A549 (cell line): ENCODE results near the gene PREX1. TPM values are rescaled to one million over a fixed set of nuclear protein-coding genes. Genes with fewer than 3 reads are reported as not detected.

ENCODE experiments used
- ATAC-seq, 2 experiments: fragments of 200-7000 bp in 1 of 2; fragments of >200 bp in 1 of 2; cut with Nextera tagmentation in 1 of 2; cut with Tn5 transposase in 1 of 2; 3 replicates each; pipeline versions ENCODE4 v1.8.0 to v1.9.1; 2018 to 2020; ENCODE audit warnings: mild to moderate bottlenecking in 1 of 2, moderate library complexity in 1 of 2
- CTCF ChIA-PET: fragments of 300-600 bp; sonication (Branson Sonifier 250); formaldehyde crosslinking; extraction: SDS; loops from one replicate; lab custom pipeline; 2021; ENCODE audit warnings: antibody characterized with exemption, inconsistent platforms; lab: Yijun Ruan, JAX
- POLR2A ChIA-PET: fragments of 350-600 bp; formaldehyde crosslinking; extraction: SDS; loops from one replicate; lab custom pipeline; 2021; ENCODE audit warnings: antibody characterized with exemption, inconsistent platforms; lab: Yijun Ruan, JAX
- DNase-seq, 2 experiments: peaks; one replicate each; pipeline versions ENCODE4 v3.0.0 to v3.0.0-alpha.2; 2011 to 2016; ENCODE audit warnings: low read depth in 1 of 2, low spot score in 1 of 2
- FAIRE-seq: peaks from 2 replicates; lab custom pipeline; 2011; peaks lifted over from hg19 to GRCh38; lab: Jason Lieb, UNC
- H3K27ac ChIP-seq, 2 experiments: fragments of >200 bp; sonication (Bioruptor Twin); formaldehyde crosslinking; 3 replicates each; pipeline ENCODE4 v1.5.1; 2016 to 2017
- H3K4me1 ChIP-seq: fragments of >200 bp; sonication (Bioruptor Twin); formaldehyde crosslinking; 3 replicates; pipeline ENCODE4 v1.6.1; 2016
- H3K4me2 ChIP-seq: fragments of >200 bp; sonication (Bioruptor Twin); formaldehyde crosslinking; 3 replicates; pipeline ENCODE4 v1.6.1; 2016
- H3K4me3 ChIP-seq: fragments of >200 bp; sonication (Bioruptor Twin); formaldehyde crosslinking; 3 replicates; pipeline ENCODE4 v1.5.1; 2016
- H3K9me3 ChIP-seq: fragments of >200 bp; sonication (Bioruptor Twin); formaldehyde crosslinking; 3 replicates; pipeline ENCODE4 v1.6.1; 2016
- CTCF ChIP-seq: fragments of >200 bp; sonication (Bioruptor Twin); formaldehyde crosslinking; IDR thresholded peaks from 3 replicates; pipeline ENCODE4 v1.5.1; 2016
- EP300 ChIP-seq, 2 experiments: fragments of >200 bp; sonication (Bioruptor Twin); formaldehyde crosslinking; IDR thresholded peaks; 2 replicates in 1 of 2; 3 replicates in 1 of 2; pipeline ENCODE4 v1.6.1; 2016 to 2017
- ESRRA ChIP-seq: fragments of 150-350 bp; IDR thresholded peaks from 2 replicates; pipeline ENCODE4 v1.6.1; 2014; ENCODE audit warnings: mild to moderate bottlenecking, low read length, borderline replicate concordance
- GATA3 ChIP-seq: IDR thresholded peaks from 2 replicates; pipeline ENCODE4 v1.6.1; 2012; ENCODE audit warnings: borderline replicate concordance
- HDAC2 ChIP-seq: fragments of 200-600 bp; sonication (generic); IDR thresholded peaks from 2 replicates; pipeline ENCODE4 v1.6.1; 2016
- HEYL ChIP-seq: fragments of 250-450 bp; sonication (Bioruptor Pico); IDR thresholded peaks from 2 replicates; pipeline ENCODE4 v1.8.0; 2021; ENCODE audit warnings: mild to moderate bottlenecking, moderate library complexity
- JUN ChIP-seq, 2 experiments: fragments of >200 bp; sonication (Bioruptor Twin); formaldehyde crosslinking; IDR thresholded peaks; 2 replicates in 1 of 2; 3 replicates in 1 of 2; pipeline ENCODE4 v1.6.1; 2016 to 2017
- MAFK ChIP-seq: fragments of 450-650 bp; IDR thresholded peaks from 2 replicates; pipeline ENCODE4 v1.6.1; 2014; ENCODE audit not compliant: partially characterized antibody
- MAZ ChIP-seq: fragments of 150-350 bp; IDR thresholded peaks from 2 replicates; pipeline ENCODE4 v1.6.1; 2014; ENCODE audit warnings: antibody characterized with exemption, low read depth, low read length, borderline replicate concordance
- MYC ChIP-seq: IDR thresholded peaks from 2 replicates; pipeline ENCODE4 v1.6.1; 2012; ENCODE audit warnings: mild to moderate bottlenecking, inconsistent platforms, low read length, improper control_type of control experiment, borderline replicate concordance
- NPAS2 ChIP-seq: fragments of 250-450 bp; sonication (Bioruptor Pico); IDR thresholded peaks from 2 replicates; pipeline ENCODE4 v1.8.0; 2022; ENCODE audit warnings: mild to moderate bottlenecking, moderate library complexity, borderline replicate concordance
- PHF8 ChIP-seq: fragments of 200-600 bp; sonication (generic); IDR thresholded peaks from 2 replicates; pipeline ENCODE4 v1.6.1; 2016; ENCODE audit warnings: low read depth, mild to moderate bottlenecking, antibody characterized with exemption, moderate library complexity, borderline replicate concordance
- POLR2AphosphoS2 ChIP-seq: conservative IDR thresholded peaks from 2 replicates; pipeline ENCODE4 v1.6.1; 2012; ENCODE audit warnings: low read length, improper control_type of control experiment, inconsistent platforms
- RAD21 ChIP-seq, 2 experiments: fragments of >200 bp in 1 of 2; sonication (Bioruptor Twin) in 1 of 2; formaldehyde crosslinking in 1 of 2; IDR thresholded peaks in 1 of 2; conservative IDR thresholded peaks in 1 of 2; 2 replicates in 1 of 2; 3 replicates in 1 of 2; pipeline ENCODE4 v1.6.1; 2012 to 2018; ENCODE audit warnings: inconsistent platforms in 1 of 2
- RARB ChIP-seq: fragments of 250-450 bp; sonication (Bioruptor Pico); IDR thresholded peaks from 2 replicates; pipeline ENCODE4 v1.8.0; 2021; ENCODE audit warnings: mild to moderate bottlenecking, moderate library complexity
- RCOR1 ChIP-seq: fragments of 150-350 bp; IDR thresholded peaks from 2 replicates; pipeline ENCODE4 v1.6.1; 2014; ENCODE audit warnings: antibody characterized with exemption, low read length, low read depth
- RFX5 ChIP-seq: fragments of 450-650 bp; IDR thresholded peaks from 2 replicates; pipeline ENCODE4 v1.7.1; 2014; ENCODE audit warnings: antibody characterized with exemption, mild to moderate bottlenecking, moderate library complexity
- ZFP36 ChIP-seq: fragments of 450-650 bp; IDR thresholded peaks from 2 replicates; pipeline ENCODE4 v1.6.1; 2014; ENCODE audit warnings: borderline replicate concordance; ENCODE audit not compliant: partially characterized antibody
- ZSCAN20 ChIP-seq: fragments of 250-450 bp; sonication (Bioruptor Pico); IDR thresholded peaks from 2 replicates; pipeline ENCODE4 v1.8.0; 2022; ENCODE audit warnings: mild to moderate bottlenecking, moderate library complexity
- WGBS: methylation state at CpG from one replicate; pipeline ENCODE4 v1.1.6; 2017; ENCODE audit errors: missing lambda C conversion rate; 5-methylcytosine and 5-hydroxymethylcytosine counted together
- polyA plus RNA-seq, 4 experiments: library from polyadenylated mRNA; depleted of rRNA in 3 of 4; stranded (reverse); fragments of >200 nt; fragmentation: RNase III in 1 of 4; extraction: RNeasy Plus Mini Kit Qiagen cat#74134 plus additional on column Dnase treatment in 1 of 4; gene quantifications; 2 replicates in 3 of 4; 3 replicates in 1 of 4; pipeline ENCODE4 v1.2.3, GENCODE V29; 2011 to 2017
- TF ChIP-seq, protein P1 (sequence below): fragments of 150-350 bp; IDR thresholded peaks from 2 replicates; pipeline ENCODE4 v1.6.1; 2014; ENCODE audit warnings: low read depth, mild to moderate bottlenecking, low read length
- TF ChIP-seq, protein P2 (sequence below): fragments of 250-450 bp; sonication (Bioruptor Pico); IDR thresholded peaks from 2 replicates; pipeline ENCODE4 v1.5.0; 2020; ENCODE audit warnings: low read depth, mild to moderate bottlenecking, moderate library complexity
- TF ChIP-seq, protein P3 (sequence below): fragments of 250-450 bp; sonication (Bioruptor Pico); IDR thresholded peaks from 2 replicates; pipeline ENCODE4 v1.5.0; 2021; ENCODE audit warnings: mild to moderate bottlenecking, moderate library complexity, borderline replicate concordance
- TF ChIP-seq, protein P4 (sequence below): IDR thresholded peaks from 2 replicates; pipeline ENCODE4 v1.6.1; 2012

Gene PREX1
- polyA plus RNA-seq, 2 of the 4 experiments (the other 2 are of a cell fraction), result 3.6 to 4.2 TPM

DNA sequence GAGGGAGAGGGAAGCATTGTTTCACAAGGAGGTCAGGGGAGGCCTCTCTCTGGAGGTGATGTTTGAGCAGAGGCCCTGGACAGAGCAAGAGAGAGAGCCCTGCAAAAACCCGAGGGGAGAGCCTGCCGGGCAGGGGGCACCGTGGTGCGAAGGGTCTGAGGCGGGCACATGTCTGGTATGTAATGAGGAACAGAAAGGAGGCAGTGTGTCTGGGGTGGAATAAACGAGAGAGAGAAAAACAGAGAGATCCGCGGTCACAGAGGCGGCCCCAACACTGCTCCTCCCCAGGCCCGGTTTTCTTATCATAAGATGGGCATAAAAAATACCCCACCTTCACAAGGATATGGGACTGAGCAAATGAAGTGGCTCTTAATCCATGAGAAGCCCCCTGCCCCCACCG, 119.2 kb downstream of the PREX1 start (continued):
- TF ChIP-seq, protein P1, sequence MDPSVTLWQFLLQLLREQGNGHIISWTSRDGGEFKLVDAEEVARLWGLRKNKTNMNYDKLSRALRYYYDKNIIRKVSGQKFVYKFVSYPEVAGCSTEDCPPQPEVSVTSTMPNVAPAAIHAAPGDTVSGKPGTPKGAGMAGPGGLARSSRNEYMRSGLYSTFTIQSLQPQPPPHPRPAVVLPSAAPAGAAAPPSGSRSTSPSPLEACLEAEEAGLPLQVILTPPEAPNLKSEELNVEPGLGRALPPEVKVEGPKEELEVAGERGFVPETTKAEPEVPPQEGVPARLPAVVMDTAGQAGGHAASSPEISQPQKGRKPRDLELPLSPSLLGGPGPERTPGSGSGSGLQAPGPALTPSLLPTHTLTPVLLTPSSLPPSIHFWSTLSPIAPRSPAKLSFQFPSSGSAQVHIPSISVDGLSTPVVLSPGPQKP, result no peak
- TF ChIP-seq GATA3 (no peak), HDAC2 (no peak), MAZ (no peak), RAD21 (conservative IDR thresholded peaks at IDR 0.05 in 1 of 2, IDR thresholded peaks at IDR 0.05 in 1 of 2) (no peak), MAFK (no peak)

DNA sequence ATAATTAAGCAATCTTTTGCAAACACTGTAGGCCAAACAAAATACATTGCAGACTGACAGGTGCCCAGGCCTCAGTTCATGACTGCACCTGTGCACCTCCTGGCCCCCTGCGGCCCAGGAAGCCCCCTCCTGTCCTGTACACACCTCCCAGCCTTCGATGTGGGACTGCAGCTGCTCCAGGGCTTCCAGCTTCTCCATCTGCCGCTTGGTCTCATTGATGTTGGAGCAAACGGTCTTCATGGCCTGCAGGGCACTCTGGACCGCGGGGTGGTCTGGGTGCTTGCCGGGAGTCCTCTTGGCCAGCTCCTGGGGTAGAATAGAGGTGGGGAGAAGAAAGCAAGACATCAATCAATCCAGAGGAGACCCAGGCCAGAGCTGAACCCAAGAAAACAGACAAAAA, 119.7 kb downstream of the PREX1 start:
- WGBS, result 71% methylated on average over 7 of the region's 7 CpGs
- no peak overlapping the region for H3K27ac ChIP-seq
- ChIA-PET POLR2A (no interaction called here), CTCF (interaction anchor here (0.5 kb wide), 1 partner anchor 32 kb away, joined by 3 read pairs; no protein-coding TSS in a partner anchor)
- FAIRE-seq (no peak), DNase-seq (no peak), ATAC-seq (no peak)
- TF ChIP-seq JUN (IDR thresholded peaks at IDR 0.05), result no peak
- no peak for TF ChIP-seq CTCF
- no peak for TF ChIP-seq HDAC2
- TF ChIP-seq, protein P2, sequence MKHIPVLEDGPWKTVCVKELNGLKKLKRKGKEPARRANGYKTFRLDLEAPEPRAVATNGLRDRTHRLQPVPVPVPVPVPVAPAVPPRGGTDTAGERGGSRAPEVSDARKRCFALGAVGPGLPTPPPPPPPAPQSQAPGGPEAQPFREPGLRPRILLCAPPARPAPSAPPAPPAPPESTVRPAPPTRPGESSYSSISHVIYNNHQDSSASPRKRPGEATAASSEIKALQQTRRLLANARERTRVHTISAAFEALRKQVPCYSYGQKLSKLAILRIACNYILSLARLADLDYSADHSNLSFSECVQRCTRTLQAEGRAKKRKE (CRISPR knock-in tag), result no peak
- TF ChIP-seq, protein P3, sequence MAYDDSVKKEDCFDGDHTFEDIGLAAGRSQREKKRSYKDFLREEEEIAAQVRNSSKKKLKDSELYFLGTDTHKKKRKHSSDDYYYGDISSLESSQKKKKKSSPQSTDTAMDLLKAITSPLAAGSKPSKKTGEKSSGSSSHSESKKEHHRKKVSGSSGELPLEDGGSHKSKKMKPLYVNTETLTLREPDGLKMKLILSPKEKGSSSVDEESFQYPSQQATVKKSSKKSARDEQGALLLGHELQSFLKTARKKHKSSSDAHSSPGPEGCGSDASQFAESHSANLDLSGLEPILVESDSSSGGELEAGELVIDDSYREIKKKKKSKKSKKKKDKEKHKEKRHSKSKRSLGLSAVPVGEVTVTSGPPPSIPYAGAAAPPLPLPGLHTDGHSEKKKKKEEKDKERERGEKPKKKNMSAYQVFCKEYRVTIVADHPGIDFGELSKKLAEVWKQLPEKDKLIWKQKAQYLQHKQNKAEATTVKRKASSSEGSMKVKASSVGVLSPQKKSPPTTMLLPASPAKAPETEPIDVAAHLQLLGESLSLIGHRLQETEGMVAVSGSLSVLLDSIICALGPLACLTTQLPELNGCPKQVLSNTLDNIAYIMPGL, result no peak
- no peak for TF ChIP-seq RFX5
- no peak overlapping the region for H3K4me2 ChIP-seq
- H3K4me3 ChIP-seq, result no peak overlapping the region
- no peaks in the 10 kb centered on the region for H3K9me3 ChIP-seq
- H3K4me1 ChIP-seq, result no peaks in the 10 kb centered on the region

- Histone ChIP-seq H3K27ac (no peak overlapping the region), H3K9me3 (no peaks in the 10 kb centered on the region), H3K4me2 (no peak overlapping the region), H3K4me3 (no peak overlapping the region), H3K4me1 (no peaks in the 10 kb centered on the region)
- DNase-seq (no peak), FAIRE-seq (no peak), ATAC-seq (no peak)
- POLR2A ChIA-PET, result no interaction called here
- 85% methylated on average over 12 of the region's 12 CpGs for WGBS
- TF ChIP-seq NPAS2 (CRISPR knock-in tag), result no peak
- no peak for TF ChIP-seq ESRRA
- no peak for TF ChIP-seq PHF8
- TF ChIP-seq ZSCAN20 (CRISPR knock-in tag), result no peak
- TF ChIP-seq MYC, result no peak
- TF ChIP-seq RARB, result no peak
- TF ChIP-seq ZFP36, result no peak
- no peak for TF ChIP-seq JUN (IDR thresholded peaks at IDR 0.05)
- TF ChIP-seq HEYL (CRISPR knock-in tag), result no peak
- no peak for TF ChIP-seq POLR2AphosphoS2
- no peak for TF ChIP-seq GATA3
- TF ChIP-seq RCOR1, result no peak
- no peak for TF ChIP-seq EP300 (IDR thresholded peaks at IDR 0.05)
- TF ChIP-seq, protein P4, sequence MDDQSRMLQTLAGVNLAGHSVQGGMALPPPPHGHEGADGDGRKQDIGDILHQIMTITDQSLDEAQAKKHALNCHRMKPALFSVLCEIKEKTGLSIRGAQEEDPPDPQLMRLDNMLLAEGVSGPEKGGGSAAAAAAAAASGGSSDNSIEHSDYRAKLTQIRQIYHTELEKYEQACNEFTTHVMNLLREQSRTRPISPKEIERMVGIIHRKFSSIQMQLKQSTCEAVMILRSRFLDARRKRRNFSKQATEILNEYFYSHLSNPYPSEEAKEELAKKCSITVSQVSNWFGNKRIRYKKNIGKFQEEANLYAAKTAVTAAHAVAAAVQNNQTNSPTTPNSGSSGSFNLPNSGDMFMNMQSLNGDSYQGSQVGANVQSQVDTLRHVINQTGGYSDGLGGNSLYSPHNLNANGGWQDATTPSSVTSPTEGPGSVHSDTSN, result no peak
- CTCF ChIA-PET, result interaction anchor here (1.1 to 1.7 kb wide), 4 partner anchors 9 to 49 kb away, joined by 3 to 6 read pairs (median 5); no protein-coding TSS in a partner anchor
Measured at GRCh38 chr20:48706710-48707365, 121.0 kb downstream of the PREX1 start.
